GM19099 (cell line): ENCODE measurements around the gene DDX31.

Experiments
- POLR2A ChIP-seq: IDR thresholded peaks from 3 replicates; pipeline ENCODE4 v1.6.1; 2011; ENCODE audit warnings: low read depth; ENCODE audit not compliant: insufficient read length; ENCODE audit errors: extremely low read depth

The DDX31 gene

DNA sequence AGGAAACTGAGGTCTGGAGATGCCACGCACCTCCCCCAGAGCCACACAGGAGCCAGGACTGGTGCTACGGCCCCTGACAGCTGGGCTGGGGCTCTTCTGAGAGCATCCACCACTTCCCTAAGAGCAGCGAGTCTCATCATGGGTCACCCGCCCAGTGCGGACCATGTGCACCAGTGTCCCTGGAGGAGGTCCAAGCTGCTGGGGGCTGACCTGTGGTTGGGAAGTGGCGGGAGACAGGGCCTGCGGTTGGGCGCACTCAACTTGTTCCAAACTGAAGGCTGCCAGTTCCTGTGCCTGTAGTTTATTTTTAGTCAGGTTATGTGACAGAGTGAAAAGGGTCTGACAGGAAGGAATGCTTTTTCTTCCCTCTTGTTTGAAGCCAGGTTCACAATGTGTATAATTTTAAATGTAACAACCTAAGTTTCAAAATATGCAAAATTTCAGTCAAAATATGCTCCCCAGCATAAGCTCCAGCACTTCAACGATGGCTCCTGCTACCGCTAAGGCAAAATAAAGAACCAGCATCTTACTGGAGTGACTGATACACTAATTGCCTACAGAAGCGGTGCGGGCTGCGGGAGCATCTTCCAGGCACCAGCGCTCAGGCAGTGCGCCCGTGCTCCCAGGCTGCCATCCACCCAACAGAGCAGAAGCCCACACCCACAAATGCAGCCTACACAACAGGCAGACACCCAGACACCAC lies 72.6 kb downstream of the DDX31 start:
- no peak for TF ChIP-seq POLR2A

DNA sequence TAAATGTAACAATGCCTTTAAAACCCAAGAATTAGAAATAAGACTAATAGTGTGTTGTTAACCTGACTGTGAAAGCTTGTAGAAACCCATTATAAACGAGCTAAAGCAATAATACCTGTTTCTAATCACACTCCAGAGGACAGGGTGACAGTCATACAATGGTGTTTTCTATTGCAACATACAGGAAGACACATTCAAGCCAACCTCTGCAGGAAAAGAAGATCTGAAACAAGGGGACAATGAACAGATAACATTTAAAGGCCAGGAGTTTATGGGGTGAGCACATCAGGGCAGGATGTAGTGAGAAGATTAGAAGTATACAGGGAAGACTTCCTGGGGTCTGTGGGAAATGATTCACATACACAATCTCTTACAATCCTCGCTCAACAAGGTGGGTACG lies 73.6 kb downstream of the DDX31 start:
- no peak for TF ChIP-seq POLR2A

DNA sequence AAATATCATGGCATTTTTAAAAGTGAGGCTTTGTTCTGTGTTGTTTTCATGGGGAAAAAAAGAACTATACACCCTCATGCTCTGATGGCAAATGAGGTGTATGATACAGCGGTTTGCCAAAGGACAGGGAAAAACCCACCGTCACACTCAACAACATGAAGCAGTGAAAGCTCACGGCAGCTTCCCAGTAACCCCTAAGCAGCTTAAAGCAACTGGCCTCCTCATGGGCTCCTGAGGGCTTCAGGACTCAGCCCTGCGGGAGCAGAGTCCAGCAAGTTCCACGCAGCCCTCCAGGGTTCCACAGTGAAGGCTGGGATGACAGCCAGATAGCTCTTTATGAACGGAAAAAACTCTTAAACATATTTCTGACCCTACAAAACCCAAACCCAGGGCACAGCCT lies 74.5 kb downstream of the DDX31 start:
- TF ChIP-seq POLR2A: no peak

DNA sequence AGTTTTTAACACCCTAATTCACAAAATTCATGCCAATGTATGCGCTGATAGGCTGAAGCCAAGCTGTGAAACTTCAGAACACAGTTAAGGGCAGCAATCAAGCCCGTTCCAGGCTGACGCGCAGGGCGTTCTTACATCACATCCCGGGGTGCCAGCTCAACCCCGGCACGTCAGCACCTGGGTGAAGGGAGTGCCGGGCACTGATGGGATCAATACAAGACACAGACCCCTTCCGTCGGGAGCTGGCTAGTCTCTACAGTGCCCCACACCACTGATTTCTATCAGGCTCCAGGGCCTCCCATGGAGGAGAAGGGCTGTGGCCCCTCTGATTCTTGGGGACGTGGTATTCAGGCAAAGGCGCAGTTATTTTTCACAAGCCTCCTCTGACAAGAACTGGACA lies 75.4 kb downstream of the DDX31 start:
- TF ChIP-seq POLR2A: no peak

DNA sequence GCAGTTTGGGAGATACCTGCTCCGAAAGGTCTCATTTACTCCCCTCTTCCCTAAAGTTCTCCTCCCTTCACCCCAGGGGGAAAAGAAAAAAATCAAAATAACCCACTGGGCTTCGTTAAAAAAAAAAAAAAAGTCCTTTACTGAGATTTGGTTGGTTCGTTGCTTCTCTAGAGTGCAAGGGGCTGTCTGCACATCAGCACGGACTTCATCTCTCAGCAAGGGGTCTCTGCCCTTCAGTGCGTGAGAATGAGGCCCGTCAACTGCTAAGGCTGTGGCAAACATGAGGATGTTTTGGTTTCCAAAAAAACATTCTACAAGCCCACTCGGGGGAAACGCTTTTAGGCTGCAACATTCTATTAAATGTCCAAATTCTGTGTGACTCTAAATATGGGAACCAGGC lies 77.3 kb downstream of the DDX31 start:
- TF ChIP-seq POLR2A: no peak

DNA sequence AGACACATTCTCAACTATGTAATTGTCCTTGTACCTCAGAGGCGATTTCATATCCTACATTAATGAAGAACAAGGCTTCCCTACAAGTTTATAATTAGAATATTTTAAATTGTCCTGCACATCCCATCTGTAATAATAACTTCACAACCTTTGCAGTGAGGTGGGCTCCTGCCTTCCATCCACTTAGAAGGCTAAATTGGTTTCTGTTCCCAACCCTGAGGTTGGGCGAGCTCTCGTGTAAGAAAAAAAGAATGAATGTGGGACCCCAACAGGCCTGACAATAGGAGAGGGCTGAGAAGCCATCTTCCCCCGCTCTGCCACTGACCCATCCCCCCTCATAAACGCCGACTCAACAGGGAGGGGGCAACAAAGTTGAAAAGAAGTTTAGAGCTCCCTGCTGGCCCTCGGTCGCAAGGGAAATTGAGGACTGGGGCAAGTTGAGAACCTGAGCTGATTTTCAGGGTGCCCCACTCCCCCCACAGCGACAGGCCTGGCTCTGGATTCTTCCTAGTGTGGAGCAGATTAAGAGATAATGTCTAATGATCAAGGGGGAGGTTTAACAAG lies 78.0 kb downstream of the DDX31 start:
- no peak for TF ChIP-seq POLR2A

DNA sequence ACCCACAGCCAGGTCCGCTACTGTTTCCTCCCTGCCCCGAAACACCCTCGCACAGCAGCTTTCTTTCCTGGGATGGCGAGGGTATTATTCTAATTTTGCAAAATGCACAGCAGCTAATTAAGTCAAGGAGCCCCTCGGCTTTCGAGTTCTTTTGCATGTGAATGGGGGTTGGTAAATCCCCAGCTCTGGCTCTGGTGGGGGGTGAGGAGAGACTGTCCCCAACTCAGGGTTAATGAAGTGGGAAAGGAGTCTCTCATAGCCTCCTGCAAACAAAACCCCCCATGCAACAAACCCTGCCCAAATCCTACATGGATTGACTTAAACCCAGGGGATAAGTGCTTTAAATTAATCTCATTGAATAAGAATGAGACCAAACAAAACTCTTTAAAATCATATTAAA lies 78.5 kb downstream of the DDX31 start:
- no peak for TF ChIP-seq POLR2A

DNA sequence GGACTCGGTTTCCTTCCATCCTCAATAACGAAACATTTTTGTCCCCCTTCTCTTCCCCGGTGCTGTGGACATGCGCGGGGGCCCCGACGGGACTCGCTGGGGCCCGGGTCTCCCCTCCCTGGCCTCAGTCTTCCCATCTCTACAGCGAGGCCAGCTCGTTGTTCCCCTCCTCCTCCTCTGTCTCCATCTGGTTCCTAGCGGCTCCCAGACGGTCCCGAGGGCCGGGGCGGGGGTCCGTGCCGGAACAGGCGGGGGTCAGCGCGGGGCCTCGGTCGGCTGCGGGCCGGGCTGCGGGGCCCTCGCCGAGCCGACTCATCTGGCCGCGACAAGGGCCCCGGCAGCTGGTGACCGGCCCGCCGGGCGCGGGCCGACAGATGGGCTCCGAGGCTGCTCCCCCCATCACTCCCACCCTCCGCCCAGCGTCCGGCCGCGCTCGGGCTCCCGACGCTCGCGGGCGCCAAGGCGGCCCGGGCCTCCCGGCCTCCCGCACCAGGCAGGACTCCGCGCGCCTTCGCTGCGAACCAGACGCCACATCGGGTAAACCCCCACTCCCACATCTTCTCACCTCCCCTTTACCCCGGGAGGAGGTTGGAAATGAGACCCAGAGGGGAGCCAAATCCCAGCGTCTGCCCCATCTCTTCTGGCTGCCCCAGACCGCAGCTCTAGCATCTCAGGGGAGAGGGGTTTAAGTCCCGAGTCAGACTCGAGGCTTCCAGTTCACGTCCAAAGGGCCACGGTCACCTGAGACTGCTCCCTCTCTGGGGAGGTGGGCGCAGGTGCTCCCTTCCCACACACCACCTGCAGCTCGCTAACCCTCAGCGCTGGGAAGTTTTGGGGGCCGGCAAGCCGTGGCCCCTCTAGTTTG lies 79.2 kb downstream of the DDX31 start:
- no peak for TF ChIP-seq POLR2A

DNA sequence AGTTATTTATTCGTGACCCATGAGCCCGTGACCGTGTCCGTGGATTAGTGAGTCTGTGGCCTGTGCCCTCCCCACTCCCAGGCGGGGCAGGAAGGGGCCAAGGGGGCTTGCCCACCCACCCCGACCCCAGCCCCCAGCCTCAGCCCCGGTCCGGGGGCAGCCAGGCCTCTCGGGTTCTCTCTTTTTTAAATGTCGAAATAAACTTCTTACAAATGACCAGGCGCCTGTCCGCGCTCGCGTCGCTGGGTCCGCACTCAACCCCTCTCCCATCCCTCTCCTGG lies 79.8 kb downstream of the DDX31 start:
- no peak for TF ChIP-seq POLR2A

DNA sequence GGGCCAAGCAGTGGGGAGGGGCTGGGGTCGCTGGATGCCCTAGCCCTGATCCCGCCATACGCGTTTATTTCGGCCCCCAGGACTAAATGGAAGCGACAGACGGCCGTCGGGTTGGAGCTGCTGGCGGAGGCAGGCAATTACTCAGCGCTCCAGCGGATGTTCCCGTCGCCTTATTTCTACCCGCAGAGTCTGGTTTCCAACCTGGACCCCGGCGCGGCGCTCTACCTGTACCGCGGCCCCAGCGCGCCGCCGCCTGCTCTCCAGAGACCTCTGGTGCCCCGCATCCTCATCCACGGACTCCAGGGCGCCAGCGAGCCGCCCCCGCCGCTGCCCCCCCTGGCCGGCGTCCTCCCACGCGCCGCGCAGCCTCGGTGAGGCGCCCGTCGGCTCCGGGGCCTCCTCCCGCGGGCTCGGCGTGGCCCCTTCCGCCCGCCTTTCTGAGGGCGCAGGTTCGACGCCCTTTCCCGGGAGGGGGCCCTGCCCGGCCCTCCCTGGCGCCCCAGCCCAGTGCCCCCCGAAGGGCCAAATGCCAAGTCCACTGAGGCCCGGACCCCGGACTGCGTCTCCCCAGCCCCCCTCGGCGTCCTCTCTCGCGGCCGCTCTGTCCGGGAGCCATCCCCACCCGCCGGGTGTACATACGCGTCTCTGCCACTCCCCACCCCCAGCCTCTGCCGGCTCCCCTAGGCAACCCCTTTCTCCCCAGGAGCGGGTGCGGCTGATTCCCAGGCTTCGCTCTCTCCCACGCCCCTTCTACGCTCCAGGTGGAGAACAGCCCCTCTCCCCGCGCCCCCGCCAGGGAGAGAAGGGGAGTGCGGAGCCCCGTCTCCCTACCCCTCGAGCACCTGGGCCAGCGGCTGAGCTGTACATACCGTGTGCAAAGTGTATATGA lies 80.4 kb downstream of the DDX31 start:
- TF ChIP-seq POLR2A: no peak

DNA sequence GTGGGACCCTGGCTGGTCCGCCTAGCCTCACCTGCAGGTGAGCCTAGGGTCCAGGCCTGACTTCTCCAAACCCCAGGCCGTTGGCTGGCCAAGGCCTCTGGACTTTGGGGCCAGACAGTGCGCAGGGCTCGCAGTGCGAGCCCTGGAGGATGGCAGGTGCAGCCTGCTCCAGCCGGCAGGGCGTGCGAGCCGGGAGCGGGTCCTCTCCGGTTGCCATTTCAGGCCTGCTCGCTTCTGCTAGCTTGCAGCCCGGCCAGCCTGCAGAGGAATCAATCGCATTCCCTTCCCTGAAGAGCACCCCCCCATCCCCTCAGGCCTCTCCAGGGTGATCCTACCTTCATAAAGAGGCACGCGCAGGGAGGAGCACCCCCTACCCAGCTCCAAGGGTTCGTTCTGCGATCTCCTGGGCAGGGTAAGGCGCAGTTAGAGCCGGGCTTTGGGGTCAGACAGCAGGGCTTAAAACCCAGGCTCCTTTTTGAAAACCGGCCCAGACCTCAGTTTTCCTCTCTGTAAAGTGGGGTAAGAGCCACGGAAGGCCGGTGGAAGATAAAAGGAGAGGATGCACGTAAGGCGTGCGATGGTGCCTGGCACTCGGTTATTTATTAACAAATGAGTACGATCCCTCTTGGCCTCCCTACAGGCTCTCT lies 81.2 kb downstream of the DDX31 start:
- TF ChIP-seq POLR2A: no peak

DNA sequence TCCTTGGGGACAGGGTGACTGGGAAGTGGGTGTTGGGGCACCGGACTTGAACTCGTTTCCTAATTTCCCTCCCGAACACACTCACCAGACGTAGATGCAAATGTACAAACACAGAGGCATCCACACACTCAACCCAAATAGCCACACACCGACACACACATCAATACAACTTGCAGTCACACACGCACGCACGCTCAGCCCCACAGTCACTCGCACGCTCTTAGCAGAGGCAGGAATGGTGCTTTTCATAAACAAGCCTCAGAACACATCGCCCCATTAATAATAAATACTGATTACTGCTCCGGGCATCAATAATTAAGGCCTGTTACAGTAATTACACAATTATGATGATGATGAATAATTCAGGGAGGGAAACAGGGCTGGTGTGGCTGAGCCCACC lies 81.7 kb downstream of the DDX31 start:
- no peak for TF ChIP-seq POLR2A

DNA sequence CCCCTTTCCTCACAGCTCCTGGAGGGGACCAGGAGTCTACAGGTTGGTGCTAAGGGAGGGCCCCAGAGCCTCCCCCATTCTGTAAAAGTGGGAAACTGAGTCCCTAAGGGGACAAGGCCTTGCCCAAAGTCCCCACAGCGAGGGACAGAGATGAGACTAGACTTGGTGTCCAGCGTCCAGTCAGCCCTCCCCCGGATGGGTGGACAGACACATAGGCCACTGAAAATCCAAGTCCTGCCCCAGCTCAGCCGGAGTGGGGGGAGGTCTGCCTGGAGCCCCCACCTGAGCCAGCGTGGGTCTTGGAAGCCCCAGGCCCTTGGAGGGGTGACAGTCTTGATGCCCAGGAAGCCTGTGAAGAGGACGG lies 82.2 kb downstream of the DDX31 start:
- no peak for TF ChIP-seq POLR2A

DNA sequence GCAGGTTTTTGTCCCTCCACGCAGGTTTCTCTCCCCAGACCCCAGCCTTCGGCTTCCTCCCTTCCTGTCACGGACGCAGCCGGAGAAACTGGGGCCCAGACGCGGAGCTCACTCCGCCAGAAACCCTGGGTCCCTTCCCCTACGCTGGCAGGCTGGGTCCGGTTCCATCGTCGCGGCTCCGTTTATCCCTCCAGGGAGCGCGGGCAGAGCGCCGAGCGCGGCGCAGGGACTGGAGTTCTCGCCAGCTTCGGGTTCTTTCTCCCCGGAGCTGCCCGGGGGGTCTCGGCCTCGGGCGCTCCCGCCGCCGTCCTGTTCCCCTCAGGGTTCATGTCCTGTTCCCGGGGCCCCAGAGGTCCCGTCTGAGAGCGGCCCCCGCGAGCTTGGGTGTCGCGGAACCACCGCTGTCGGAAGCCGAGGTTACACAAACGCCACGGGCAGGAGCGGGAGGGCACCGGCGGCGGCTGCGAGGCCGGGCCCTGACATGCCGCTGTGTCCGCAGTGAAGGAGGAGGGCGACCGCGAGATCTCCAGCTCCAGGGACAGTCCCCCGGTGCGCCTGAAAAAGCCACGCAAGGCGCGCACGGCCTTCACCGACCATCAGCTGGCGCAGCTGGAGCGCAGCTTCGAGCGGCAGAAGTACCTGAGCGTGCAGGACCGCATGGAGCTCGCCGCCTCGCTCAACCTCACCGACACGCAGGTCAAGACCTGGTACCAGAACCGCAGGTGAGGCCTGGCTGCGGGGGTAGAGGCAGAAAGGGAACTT lies 82.8 kb downstream of the DDX31 start:
- no peak for TF ChIP-seq POLR2A

DNA sequence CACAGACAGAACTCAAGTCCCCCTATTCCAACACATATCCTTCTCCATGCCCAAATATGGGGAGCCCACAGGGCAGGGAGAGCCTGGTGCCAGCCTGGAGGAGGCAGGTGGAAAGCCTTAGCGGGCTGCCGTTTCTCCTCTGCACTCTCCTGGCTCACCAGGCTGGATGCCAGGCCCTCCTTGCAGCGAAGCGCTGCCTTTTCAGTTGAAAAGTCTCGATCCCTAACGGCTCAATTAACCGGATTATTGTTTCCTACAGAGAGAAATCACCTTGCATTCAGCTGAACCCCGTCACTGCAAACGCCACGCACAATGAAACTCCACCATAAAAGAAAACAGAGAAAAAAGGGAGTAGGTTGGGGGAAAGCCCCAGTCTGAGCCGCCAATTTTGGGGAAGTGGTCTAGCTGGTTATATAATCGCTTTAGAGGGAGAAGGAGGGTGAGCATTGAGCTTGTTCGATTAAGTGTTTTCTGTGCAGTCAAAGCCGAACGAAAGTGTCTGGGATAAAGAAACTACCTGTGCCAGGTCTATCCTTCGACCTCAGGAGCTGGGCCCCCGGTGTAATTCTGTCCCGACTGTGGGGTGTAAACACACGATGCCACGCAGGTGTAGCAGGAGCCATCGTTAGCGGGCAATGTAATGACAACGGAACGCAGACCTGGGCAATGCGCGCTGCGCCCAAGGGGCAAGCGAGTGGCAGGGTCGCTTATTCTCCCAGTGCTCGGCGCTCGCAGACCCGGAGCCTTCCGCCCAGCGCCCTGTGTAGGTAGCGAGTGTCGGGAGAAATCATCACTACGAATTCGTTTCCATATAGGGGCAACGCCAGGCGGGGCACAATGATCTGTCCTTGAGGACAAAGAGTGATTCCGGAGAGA lies 83.6 kb downstream of the DDX31 start:
- no peak for TF ChIP-seq POLR2A
